ENCODE results near the gene CLCN3.
"Not testable (repeated sequence)": the region's sequence is repeated elsewhere in the genome, so short reads cannot be mapped to it uniquely, and the experiment has no call there.

CLCN3 gene

GRCh38 chr4:169619958-169620879 is at the start of gene CLCN3:
CLCN3 (plus strand) TSS chr4:169620578; CDS start chr4:169635929, 15,351 bp downstream.
- peak; percentile 91 to 93 for DNase-seq (ENCODE audit: low read depth in 2 of 2)

GRCh38 chr4:169571012-169571411 is 49.4 kb upstream of the CLCN3 start:
- not testable (repeated sequence) for DNase-seq (ENCODE audit: low read depth in 2 of 2)

GRCh38 chr4:169571435-169571834 is 48.9 kb upstream of the CLCN3 start:
- no peak for DNase-seq (ENCODE audit: low read depth in 2 of 2)

- DNase-seq (ENCODE audit: low read depth in 2 of 2), result no peak
Observed at GRCh38 chr4:169573889-169574288, 46.5 kb upstream of the CLCN3 start.

GRCh38 chr4:169582203-169582602 is 38.2 kb upstream of the CLCN3 start:
- no peak for DNase-seq (ENCODE audit: low read depth in 2 of 2)

- no peak for DNase-seq (ENCODE audit: low read depth in 2 of 2)
Observed at GRCh38 chr4:169582706-169583105, 37.7 kb upstream of the CLCN3 start.

GRCh38 chr4:169583563-169583962 is 36.8 kb upstream of the CLCN3 start:
- DNase-seq (ENCODE audit: low read depth in 2 of 2), result no peak

GRCh38 chr4:169593050-169593560 is 27.3 kb upstream of the CLCN3 start:
- DNase-seq (ENCODE audit: low read depth in 2 of 2), result no peak

GRCh38 chr4:169594560-169595195 is 25.7 kb upstream of the CLCN3 start:
- no peak for DNase-seq (ENCODE audit: low read depth in 2 of 2)

- no peak for DNase-seq (ENCODE audit: low read depth in 2 of 2)
Observed at GRCh38 chr4:169601016-169601771, 19.2 kb upstream of the CLCN3 start.

- no peak for DNase-seq (ENCODE audit: low read depth in 2 of 2)
Observed at GRCh38 chr4:169603312-169603711, 17.1 kb upstream of the CLCN3 start.

- no peak for DNase-seq (ENCODE audit: low read depth in 2 of 2)
Observed at GRCh38 chr4:169604131-169604900, 16.1 kb upstream of the CLCN3 start.

- DNase-seq (ENCODE audit: low read depth in 2 of 2), result no peak
Observed at GRCh38 chr4:169604903-169605331, 15.5 kb upstream of the CLCN3 start.

- DNase-seq (ENCODE audit: low read depth in 2 of 2), result no peak
Observed at GRCh38 chr4:169611157-169611556, 9.2 kb upstream of the CLCN3 start.

GRCh38 chr4:169611991-169612870 is 8.1 kb upstream of the CLCN3 start, which contains the start of gene NEK1:
NEK1 (minus strand) TSS chr4:169612583; CDS start chr4:169602630, 9,953 bp downstream.
- DNase-seq (ENCODE audit: low read depth in 2 of 2), result peak; percentile 78 to 87

GRCh38 chr4:169612871-169613859 is 7.2 kb upstream of the CLCN3 start:
- peak; percentile 25 to 55 for DNase-seq (ENCODE audit: low read depth in 2 of 2)

- DNase-seq (ENCODE audit: low read depth in 2 of 2), result no peak
Observed at GRCh38 chr4:169615467-169616106, 4.8 kb upstream of the CLCN3 start.

- DNase-seq (ENCODE audit: low read depth in 2 of 2), result no peak
Observed at GRCh38 chr4:169616846-169617245, 3.5 kb upstream of the CLCN3 start.

Data from stimulated activated CD8-positive, alpha-beta memory T cell treated with anti-CD3 and anti-CD28 coated beads, Interleukin-2, amount 100 ng/mL, for 48 hours (primary cell).